ENCODE results near the gene CYFIP1. TPM values are rescaled to one million over a fixed set of nuclear protein-coding genes. Genes with fewer than 3 reads are reported as not detected.

Gene CYFIP1
- total RNA-seq, 3 donors from 2014 or later: 139 to 210 (median 143) TPM

DNA sequence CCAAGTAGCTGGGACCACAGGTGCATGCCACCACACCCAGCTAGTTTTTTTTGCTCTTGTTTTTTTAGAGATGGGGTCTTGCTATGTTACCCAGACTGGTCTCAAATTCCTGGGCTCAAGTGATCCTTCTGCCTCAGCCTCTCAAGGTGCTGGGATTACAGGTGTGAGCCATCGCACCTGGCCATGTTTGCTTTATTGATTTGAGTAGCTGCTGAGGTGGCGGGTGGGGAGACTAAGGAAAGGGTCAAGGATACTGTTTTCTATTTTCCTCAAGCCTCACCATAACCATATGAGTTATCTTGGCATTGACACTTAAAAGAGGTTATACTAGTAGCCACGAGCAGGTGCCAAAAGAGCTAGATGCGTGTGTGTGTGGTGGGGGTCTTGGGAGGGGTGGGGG lies 39.0 kb downstream of the CYFIP1 start:
- DNase-seq (no peak), ATAC-seq (no peak)
- Histone ChIP-seq H3K36me3 (ENCODE audit: low read depth) (peaks cover 11% of the 10 kb centered on the region), H3K4me3 (no peak overlapping the region), H3K9me3 (no peaks in the 10 kb centered on the region), H3K4me1 (ENCODE audit: low read depth) (peaks cover 12% of the 10 kb centered on the region)
- TF ChIP-seq, protein P1, sequence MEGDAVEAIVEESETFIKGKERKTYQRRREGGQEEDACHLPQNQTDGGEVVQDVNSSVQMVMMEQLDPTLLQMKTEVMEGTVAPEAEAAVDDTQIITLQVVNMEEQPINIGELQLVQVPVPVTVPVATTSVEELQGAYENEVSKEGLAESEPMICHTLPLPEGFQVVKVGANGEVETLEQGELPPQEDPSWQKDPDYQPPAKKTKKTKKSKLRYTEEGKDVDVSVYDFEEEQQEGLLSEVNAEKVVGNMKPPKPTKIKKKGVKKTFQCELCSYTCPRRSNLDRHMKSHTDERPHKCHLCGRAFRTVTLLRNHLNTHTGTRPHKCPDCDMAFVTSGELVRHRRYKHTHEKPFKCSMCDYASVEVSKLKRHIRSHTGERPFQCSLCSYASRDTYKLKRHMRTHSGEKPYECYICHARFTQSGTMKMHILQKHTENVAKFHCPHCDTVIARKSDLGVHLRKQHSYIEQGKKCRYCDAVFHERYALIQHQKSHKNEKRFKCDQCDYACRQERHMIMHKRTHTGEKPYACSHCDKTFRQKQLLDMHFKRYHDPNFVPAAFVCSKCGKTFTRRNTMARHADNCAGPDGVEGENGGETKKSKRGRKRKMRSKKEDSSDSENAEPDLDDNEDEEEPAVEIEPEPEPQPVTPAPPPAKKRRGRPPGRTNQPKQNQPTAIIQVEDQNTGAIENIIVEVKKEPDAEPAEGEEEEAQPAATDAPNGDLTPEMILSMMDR (IDR thresholded peaks at IDR 0.05): no peak
- intact Hi-C loops (cut with DNase I, micrococcal nuclease): no loop called here

DNA sequence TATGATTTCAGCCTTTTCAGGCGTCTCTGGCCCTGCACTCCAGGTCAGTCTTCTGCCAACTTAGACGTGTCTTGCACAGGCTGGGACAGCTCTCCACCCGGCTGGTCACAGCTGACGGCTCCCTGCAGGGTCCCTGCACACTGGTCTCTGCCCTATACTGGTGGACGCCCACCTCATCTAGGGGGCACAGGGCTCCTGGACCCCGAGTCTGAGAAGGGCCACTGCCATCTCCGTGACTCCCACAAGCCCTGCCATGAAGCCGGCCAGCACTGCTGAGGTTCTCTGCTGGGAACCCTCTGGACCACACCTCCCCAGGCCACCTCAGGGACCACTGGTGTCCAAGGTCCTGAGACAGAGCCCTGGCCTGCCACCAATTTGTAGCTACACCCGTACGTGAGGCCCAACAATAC lies 40.5 kb downstream of the CYFIP1 start:
- ATAC-seq: no peak
- Histone ChIP-seq H3K4me3 (no peak overlapping the region), H3K4me1 (ENCODE audit: low read depth) (peaks cover 5% of the 10 kb centered on the region), H3K36me3 (ENCODE audit: low read depth) (peaks cover 15% of the 10 kb centered on the region), H3K9me3 (no peaks in the 10 kb centered on the region)
- TF ChIP-seq, protein P1 (IDR thresholded peaks at IDR 0.05): no peak
- no peak for DNase-seq
- intact Hi-C loops (cut with DNase I, micrococcal nuclease): no loop called here

DNA sequence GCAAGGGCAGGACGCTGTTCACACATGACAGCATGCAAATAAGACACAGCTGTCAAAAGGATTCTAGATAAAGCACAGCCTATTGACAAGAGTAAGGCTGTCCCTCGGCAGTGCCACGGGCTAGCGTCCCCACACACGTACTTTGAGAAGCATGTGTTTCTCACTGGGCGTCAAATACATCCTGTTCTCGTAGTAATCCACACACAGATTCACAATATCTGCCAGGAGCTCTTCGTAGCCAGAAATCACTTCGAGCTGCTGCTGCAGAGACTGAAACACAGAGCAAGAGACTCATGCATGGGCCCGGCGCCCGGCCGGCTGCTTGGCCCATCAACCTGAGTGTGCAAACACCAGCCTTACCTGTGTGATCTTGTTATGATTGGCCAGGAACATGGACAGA lies 41.1 kb downstream of the CYFIP1 start:
- Histone ChIP-seq H3K4me1 (ENCODE audit: low read depth) (no peaks in the 10 kb centered on the region), H3K4me3 (no peak overlapping the region), H3K36me3 (ENCODE audit: low read depth) (peaks cover 15% of the 10 kb centered on the region), H3K9me3 (no peaks in the 10 kb centered on the region)
- ATAC-seq: no peak
- TF ChIP-seq, protein P1 (IDR thresholded peaks at IDR 0.05): no peak
- DNase-seq: no peak
- intact Hi-C loops (cut with DNase I, micrococcal nuclease): no loop called here

DNA sequence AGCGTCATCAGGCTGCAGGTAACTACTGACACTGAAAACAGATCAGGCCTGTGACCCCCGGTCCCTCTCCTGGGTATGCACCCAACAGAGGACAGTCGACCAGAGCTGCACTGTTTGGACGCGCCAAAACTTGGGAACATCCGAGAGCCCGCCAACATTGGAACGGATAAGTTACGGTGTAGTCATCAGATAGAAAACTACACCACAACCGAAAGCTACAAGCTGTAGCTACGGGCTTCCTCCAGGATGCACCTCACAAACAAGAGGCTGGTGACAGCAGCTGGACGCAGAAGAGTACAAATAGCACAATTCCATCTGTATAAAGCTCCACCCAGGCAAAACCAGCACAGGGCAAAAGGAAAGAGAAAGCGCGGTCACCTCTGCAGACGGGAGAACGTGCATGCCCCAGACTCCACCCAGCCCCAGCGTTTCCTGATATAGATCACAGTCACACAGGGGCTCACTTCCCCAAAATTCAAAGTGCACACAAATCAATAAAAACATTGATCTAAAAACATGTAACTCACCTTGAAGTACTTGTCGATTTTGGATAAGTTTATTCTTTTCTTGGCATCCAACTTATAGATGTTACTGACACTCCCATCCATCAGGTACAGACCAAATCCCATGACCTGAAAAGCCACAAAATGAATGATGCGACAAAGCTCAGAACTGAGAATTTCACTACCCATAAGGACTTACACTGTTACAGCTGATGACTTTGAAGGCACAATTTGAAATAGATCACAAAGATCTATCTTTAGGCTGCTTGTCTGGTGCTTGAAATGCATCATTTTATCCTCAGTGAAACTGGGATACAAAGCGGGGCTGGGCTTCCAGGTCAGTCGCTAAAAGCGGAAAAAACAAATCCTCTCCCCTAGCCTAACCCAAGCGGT lies 43.3 kb downstream of the CYFIP1 start:
- peaks cover 12% of the 10 kb centered on the region for H3K36me3 ChIP-seq (ENCODE audit: low read depth)
- no peaks in the 10 kb centered on the region for H3K9me3 ChIP-seq
- ATAC-seq (peak; percentile 42), DNase-seq (no peak)
- TF ChIP-seq, protein P1 (IDR thresholded peaks at IDR 0.05): no peak
- H3K4me3 ChIP-seq: no peak overlapping the region
- H3K4me1 ChIP-seq (ENCODE audit: low read depth): no peaks in the 10 kb centered on the region
- intact Hi-C loops (cut with DNase I, micrococcal nuclease): no loop called here

DNA sequence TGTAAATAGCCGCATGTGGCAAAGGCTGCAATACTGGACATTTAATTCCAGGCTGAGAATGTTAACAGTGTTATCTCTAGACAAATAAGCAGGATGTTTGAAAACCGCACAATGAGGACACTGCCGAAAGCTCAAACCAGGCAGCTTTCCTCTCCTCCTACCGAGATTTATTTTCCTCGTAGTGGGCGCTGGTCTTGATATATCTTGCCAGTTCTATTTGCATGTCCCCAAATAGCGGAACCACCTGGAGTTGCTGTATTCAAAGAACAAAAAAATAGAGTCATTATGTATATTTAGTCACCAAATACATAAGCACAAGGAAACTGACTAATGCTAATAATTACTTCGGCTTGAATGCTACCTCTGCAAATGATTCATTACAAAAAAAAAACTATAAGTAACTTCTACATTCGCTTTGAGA lies 46.5 kb downstream of the CYFIP1 start:
- ATAC-seq (no peak), DNase-seq (no peak)
- peaks cover 7% of the 10 kb centered on the region for H3K36me3 ChIP-seq (ENCODE audit: low read depth)
- no peaks in the 10 kb centered on the region for H3K9me3 ChIP-seq
- intact Hi-C loops (cut with DNase I, micrococcal nuclease): no loop called here
- H3K4me1 ChIP-seq (ENCODE audit: low read depth): no peaks in the 10 kb centered on the region
- H3K4me3 ChIP-seq: no peak overlapping the region
- TF ChIP-seq, protein P1 (IDR thresholded peaks at IDR 0.05): no peak

All from mucosa of descending colon (tissue), 3 donors.